HAP-1 (cell line): ENCODE data around the gene RAI14.

ENCODE experiments used
- DNase-seq, 2 experiments: peaks; one replicate each; pipeline ENCODE4 v3.0.0-alpha.2; 2016 to 2020; ENCODE audit warnings: low spot score in 2 of 2
- H3K27me3 ChIP-seq: fragments of 250-450 bp; sonication (Bioruptor Pico); 2 replicates; pipeline ENCODE4 v1.5.1; 2020; ENCODE audit warnings: low read depth, mild to moderate bottlenecking, moderate library complexity
- H3K36me3 ChIP-seq: fragments of 250-450 bp; sonication (Bioruptor Pico); replicated peaks from 2 replicates; pipeline ENCODE4 v1.5.1; 2020; ENCODE audit warnings: mild to moderate bottlenecking
- H3K4me1 ChIP-seq: fragments of 250-450 bp; sonication (Bioruptor Pico); 2 replicates; pipeline ENCODE4 v1.5.1; 2020; ENCODE audit warnings: mild to moderate bottlenecking
- H3K4me3 ChIP-seq: fragments of 250-450 bp; sonication (Bioruptor Pico); 2 replicates; pipeline ENCODE4 v1.5.1; 2020; ENCODE audit warnings: mild to moderate bottlenecking, moderate library complexity
- H3K9me3 ChIP-seq: fragments of 250-450 bp; sonication (Bioruptor Pico); 2 replicates; pipeline ENCODE4 v1.5.1; 2020; ENCODE audit warnings: mild to moderate bottlenecking, moderate library complexity
- in situ Hi-C: fragments of 300-500 bp; cut with MboI; formaldehyde crosslinking; loops from 3 replicates; pipeline ENCODE4 v1.14.3; 2020; ENCODE audit warnings: low sequenced_read_pairs, inconsistent platforms, mixed read lengths

RAI14 gene

GRCh38 chr5:34857894-34858293 is 201.8 kb downstream of the RAI14 start:
- Histone ChIP-seq H3K36me3 (no peaks in the 10 kb centered on the region), H3K9me3 (no peaks in the 10 kb centered on the region), H3K4me1 (no peaks in the 10 kb centered on the region), H3K4me3 (no peak overlapping the region), H3K27me3 (no peaks in the 10 kb centered on the region)
- no peak for DNase-seq
- in situ Hi-C loops: no loop called here

DNA sequence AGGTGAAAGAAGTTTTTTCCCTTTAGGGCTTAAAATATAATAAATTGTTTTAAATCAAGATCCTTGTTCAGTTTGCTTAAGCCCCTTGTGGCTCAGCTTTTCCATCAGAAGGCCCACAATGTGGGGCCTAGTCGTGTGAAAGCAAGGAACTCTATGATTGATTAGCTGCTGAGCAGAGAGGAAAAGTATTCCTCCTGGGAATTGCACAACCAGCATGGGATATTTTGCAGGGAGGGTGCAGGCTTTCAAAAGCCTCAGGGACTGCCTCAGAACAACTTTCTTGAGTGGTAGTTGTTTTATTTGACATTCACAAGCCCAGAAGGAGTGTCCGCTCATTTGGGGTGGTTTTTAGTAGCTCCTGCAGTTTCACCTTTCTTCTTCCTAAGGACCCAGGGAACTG is 202.7 kb downstream of the RAI14 start:
- in situ Hi-C loops: no loop called here
- Histone ChIP-seq H3K4me1 (peaks cover 4% of the 10 kb centered on the region), H3K4me3 (no peak overlapping the region), H3K27me3 (no peaks in the 10 kb centered on the region), H3K36me3 (no peaks in the 10 kb centered on the region), H3K9me3 (no peaks in the 10 kb centered on the region)
- no peak for DNase-seq

DNA sequence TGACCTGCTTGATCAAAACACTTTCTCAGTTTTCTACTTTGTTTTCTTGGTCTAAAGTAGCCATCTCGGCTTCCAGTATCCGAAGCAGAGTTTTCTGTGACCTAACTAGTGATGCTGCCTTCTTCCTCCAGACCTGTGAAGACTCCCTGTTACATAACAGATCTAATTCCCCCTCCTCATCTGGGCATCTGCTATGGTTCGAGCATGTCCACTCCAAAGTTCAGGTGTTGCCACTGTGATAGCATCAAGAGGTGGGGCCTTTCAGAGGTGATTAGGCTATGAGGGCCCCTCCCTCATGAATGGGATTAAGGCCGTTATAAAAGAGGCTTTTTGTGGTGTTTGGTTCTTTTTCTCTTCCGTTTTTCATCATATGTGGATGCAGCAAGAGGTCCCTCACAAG is 203.1 kb downstream of the RAI14 start:
- H3K36me3 ChIP-seq: no peaks in the 10 kb centered on the region
- DNase-seq: no peak
- H3K4me1 ChIP-seq: peaks cover 7% of the 10 kb centered on the region
- in situ Hi-C loops: no loop called here
- H3K27me3 ChIP-seq: no peaks in the 10 kb centered on the region
- H3K9me3 ChIP-seq: no peaks in the 10 kb centered on the region
- H3K4me3 ChIP-seq: no peak overlapping the region

DNA sequence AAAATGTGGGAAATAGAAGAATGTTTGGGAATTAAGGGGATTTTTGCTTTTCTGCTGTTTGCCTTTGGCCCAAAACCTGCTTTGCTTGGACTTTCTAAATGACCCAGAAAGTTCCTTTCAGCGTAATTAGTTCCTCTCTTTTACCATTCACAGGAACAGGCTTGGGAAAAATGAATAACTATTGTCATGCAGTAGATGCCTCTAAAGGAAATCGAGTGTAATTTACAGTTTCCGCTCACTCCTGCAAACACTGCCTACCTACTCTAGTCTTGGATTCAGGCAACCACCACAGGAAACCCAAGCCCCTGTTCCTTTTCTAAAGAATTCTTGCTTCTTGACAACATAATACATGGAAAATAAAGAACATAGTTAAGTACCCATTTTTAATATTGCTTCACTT is 207.8 kb downstream of the RAI14 start:
- H3K27me3 ChIP-seq: no peaks in the 10 kb centered on the region

DNA sequence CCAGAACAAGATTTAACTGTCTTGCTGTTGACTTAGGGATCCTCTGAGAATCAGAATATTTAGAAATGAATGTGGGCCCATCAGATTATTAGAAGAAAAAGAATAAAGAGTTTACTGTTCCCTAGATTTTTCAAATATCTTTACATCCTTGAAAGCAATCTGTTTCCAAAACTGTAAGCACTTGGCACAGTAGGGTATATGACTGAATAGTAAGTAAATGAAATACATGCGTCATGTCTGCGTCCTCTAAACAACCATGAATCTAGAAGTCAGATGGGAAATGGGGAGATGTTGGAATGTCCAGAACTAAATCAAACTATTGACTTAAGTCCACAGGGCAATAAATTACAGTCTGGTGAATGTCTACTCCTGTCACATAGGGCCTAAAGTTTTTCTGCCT is 209.0 kb downstream of the RAI14 start:
- DNase-seq: no peak
- in situ Hi-C loops: no loop called here
- Histone ChIP-seq H3K9me3 (no peaks in the 10 kb centered on the region), H3K4me3 (no peak overlapping the region), H3K36me3 (no peaks in the 10 kb centered on the region), H3K27me3 (no peaks in the 10 kb centered on the region), H3K4me1 (peaks cover 7% of the 10 kb centered on the region)

More for the DNA sequence above, 207.8 kb downstream of the RAI14 start:
- in situ Hi-C loops: no loop called here
- Histone ChIP-seq H3K4me1 (peaks cover 7% of the 10 kb centered on the region), H3K4me3 (no peak overlapping the region), H3K36me3 (no peaks in the 10 kb centered on the region), H3K9me3 (no peaks in the 10 kb centered on the region)
- DNase-seq: peak in 1 of 2 experiments; percentile 47

DNA sequence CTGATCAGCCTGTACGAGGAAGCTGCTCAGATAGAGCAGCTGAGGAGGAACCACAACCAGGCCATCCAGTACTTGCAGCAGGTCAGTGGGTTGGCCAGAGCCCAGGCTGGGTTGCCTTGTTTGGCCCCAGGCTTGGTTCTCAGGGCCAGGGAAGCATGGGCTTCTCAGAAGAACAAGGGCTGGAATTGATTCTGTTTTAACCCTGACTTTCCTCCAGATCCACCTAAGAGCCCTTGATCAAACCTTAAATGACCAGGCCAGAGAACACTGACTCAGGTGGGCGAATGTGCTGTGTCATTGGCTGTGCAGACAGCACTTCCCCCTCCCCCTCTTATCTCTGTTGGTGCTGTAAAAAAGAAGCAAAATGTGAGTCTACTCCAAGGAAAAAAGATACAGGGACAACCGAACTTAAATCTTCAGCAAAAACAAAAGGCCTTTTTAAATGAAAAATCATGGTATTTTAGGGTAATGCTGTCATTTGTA is 210.9 kb downstream of the RAI14 start:
- H3K4me1 ChIP-seq: peaks cover 7% of the 10 kb centered on the region
- H3K4me3 ChIP-seq: no peak overlapping the region
- H3K36me3 ChIP-seq: no peaks in the 10 kb centered on the region
- H3K27me3 ChIP-seq: no peaks in the 10 kb centered on the region
- no peaks in the 10 kb centered on the region for H3K9me3 ChIP-seq
- DNase-seq: no peak
- in situ Hi-C loops: no loop called here

DNA sequence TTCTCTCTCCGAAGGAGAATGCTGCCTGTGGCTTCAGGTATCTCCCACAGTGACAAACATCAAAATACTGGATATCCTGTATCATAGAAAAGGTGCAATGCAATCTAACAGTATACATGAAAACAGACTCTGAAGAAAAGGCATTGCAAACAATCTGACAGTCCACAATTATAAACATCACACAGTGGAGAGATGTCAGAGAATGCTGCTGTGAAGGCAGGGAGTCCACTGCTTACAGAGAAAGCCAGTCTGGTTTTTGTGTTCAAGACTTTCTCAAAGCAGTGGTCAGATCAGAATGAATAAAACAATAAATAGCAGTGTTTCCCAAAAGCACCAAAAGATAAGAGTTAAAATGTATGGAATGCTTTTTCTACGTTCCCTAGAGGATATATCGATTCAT is 211.5 kb downstream of the RAI14 start:
- Histone ChIP-seq H3K4me3 (no peak overlapping the region), H3K9me3 (no peaks in the 10 kb centered on the region), H3K27me3 (no peaks in the 10 kb centered on the region), H3K4me1 (peaks cover 7% of the 10 kb centered on the region), H3K36me3 (no peaks in the 10 kb centered on the region)
- in situ Hi-C loops: no loop called here
- no peak for DNase-seq

DNA sequence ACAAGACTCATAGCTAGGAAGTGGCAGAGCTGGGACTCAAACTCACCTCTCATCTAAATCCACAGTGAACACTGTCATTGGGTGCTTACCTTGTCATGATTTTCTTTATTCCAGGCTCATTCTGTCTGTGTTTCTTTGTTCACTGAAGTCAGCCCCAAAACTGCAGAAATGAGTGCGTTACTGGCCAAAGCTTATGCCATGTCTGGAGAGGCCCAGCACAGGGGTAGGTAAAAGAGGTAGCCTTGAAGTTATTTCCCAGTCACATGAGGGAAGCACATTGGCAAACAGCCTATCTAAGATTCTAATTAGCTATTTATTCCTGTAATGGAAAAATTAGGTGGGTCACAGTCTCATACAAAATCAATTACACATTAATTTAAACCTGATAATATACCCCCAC is 212.7 kb downstream of the RAI14 start:
- no peaks in the 10 kb centered on the region for H3K36me3 ChIP-seq
- H3K4me3 ChIP-seq: no peak overlapping the region
- in situ Hi-C loops: no loop called here
- no peak for DNase-seq
- H3K4me1 ChIP-seq: peaks cover 4% of the 10 kb centered on the region
- no peaks in the 10 kb centered on the region for H3K9me3 ChIP-seq
- H3K27me3 ChIP-seq: peaks cover 1% of the 10 kb centered on the region; the same call in 1 of the 2 replicates

GRCh38 chr5:34869256-34869655 is 213.1 kb downstream of the RAI14 start:
- Histone ChIP-seq H3K36me3 (no peaks in the 10 kb centered on the region), H3K4me1 (0 out of 2 replicates have a peak, but pooled peaks cover under 1% of the 10 kb centered on the region), H3K9me3 (no peaks in the 10 kb centered on the region), H3K4me3 (no peak overlapping the region), H3K27me3 (peaks cover 4% of the 10 kb centered on the region; the same call in 1 of the 2 replicates)
- in situ Hi-C loops: no loop called here
- DNase-seq: no peak

- in situ Hi-C loops: no loop called here
- no peak for DNase-seq
- H3K27me3 ChIP-seq: peaks cover 4% of the 10 kb centered on the region; the same call in 1 of the 2 replicates
- H3K4me3 ChIP-seq: no peak overlapping the region
- no peaks in the 10 kb centered on the region for H3K9me3 ChIP-seq
- H3K4me1 ChIP-seq: no peaks in the 10 kb centered on the region
- H3K36me3 ChIP-seq: no peaks in the 10 kb centered on the region
Observed at GRCh38 chr5:34870382-34870781, 214.3 kb downstream of the RAI14 start.

DNA sequence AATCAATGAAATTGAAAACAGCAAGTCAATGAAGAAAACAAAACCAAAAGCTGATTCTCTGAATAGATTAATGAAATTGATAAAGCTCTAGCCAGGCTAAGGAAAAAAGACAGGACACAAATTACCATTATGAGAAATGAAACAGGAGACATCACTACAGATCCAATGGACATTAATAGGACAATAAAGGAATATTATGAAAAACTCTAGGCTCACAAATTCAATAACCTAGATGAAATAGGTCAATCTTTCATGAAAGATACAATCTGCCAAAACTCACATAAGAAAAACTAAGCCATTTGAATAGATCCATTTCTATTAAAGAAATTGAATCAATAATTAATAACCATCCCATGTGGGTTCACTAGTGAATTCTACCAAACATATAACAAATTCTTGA is 220.1 kb downstream of the RAI14 start:
- Histone ChIP-seq H3K27me3 (peaks cover 7% of the 10 kb centered on the region; the same call in 1 of the 2 replicates), H3K36me3 (no peaks in the 10 kb centered on the region), H3K9me3 (peaks cover 6% of the 10 kb centered on the region; the same call in 1 of the 2 replicates), H3K4me3 (no peak overlapping the region), H3K4me1 (no peaks in the 10 kb centered on the region)
- no peak for DNase-seq
- in situ Hi-C loops: loop anchor here (25.0 kb wide), 1 partner anchor 689 kb away; no protein-coding TSS in a partner anchor

GRCh38 chr5:34881246-34881645 is 225.1 kb downstream of the RAI14 start:
- no peak for DNase-seq
- H3K9me3 ChIP-seq: peaks cover 3% of the 10 kb centered on the region; the same call in 1 of the 2 replicates
- H3K27me3 ChIP-seq: peaks cover 5% of the 10 kb centered on the region; the same call in 1 of the 2 replicates
- H3K36me3 ChIP-seq: no peaks in the 10 kb centered on the region
- no peaks in the 10 kb centered on the region for H3K4me1 ChIP-seq
- no peak overlapping the region for H3K4me3 ChIP-seq
- in situ Hi-C loops: loop anchor here (25.0 kb wide), 1 partner anchor 694 kb away; no protein-coding TSS in a partner anchor
